Cardiac muscle cell (in vitro differentiated cells and primary cell): ENCODE measurements around the gene CDKL4. TPM values are rescaled to one million over a fixed set of nuclear protein-coding genes. Genes with fewer than 3 reads are reported as not detected.
"Not testable (repeated sequence)": the region's sequence is repeated elsewhere in the genome, so short reads cannot be mapped to it uniquely, and the experiment has no call there.

Experiments
- DNase-seq, 2 donors: peaks; one replicate each; pipeline versions ENCODE4 v3.0.0 to v3.0.0-alpha.2; 2010 to 2017; ENCODE audit warnings: low read depth in 1 of 2, low spot score in 1 of 2
- H3K27ac ChIP-seq: fragments of 200-600 bp; sonication (generic); 2 replicates; pipeline ENCODE4 v1.5.1; 2016
- H3K27me3 ChIP-seq: fragments of 200-600 bp; sonication (generic); 2 replicates; pipeline ENCODE4 v1.6.0; 2016; ENCODE audit warnings: control low read depth
- H3K36me3 ChIP-seq: fragments of 200-600 bp; sonication (generic); 2 replicates; pipeline ENCODE4 v1.5.1; 2016; ENCODE audit warnings: control low read depth
- H3K4me1 ChIP-seq: fragments of 200-600 bp; sonication (generic); 2 replicates; pipeline ENCODE4 v1.8.1; 2017; ENCODE audit warnings: low read depth, mild to moderate bottlenecking, mixed run types
- H3K4me3 ChIP-seq: fragments of 200-600 bp; sonication (generic); 2 replicates; pipeline ENCODE4 v1.5.1; 2016; ENCODE audit warnings: mild to moderate bottlenecking
- H3K9me3 ChIP-seq: fragments of 200-600 bp; sonication (generic); 2 replicates; pipeline ENCODE4 v1.5.1; 2017; ENCODE audit warnings: low read depth, mild to moderate bottlenecking, control low read depth
- polyA plus RNA-seq: library from polyadenylated mRNA; unstranded; fragments of >200 nt; fragmentation: Nextera tagmentation; extraction: Ambion mirVana; gene quantifications from 2 replicates; pipeline ENCODE4 v1.2.1, GENCODE V29; 2016
- total RNA-seq: library from RNA; depleted of rRNA; stranded (reverse); fragments of >200 nt; gene quantifications from 2 replicates; pipeline ENCODE4 v1.2.3, GENCODE V29; 2016
- TF ChIP-seq, protein P1 (sequence below): IDR thresholded peaks from 2 replicates; pipeline ENCODE4 v1.5.1; 2012; ENCODE audit warnings: low read depth, mild to moderate bottlenecking, low read length

Gene CDKL4
- total and polyA plus RNA-seq, 2 experiments from 2014 or later: 0.66 TPM; not detected in 1

DNA sequence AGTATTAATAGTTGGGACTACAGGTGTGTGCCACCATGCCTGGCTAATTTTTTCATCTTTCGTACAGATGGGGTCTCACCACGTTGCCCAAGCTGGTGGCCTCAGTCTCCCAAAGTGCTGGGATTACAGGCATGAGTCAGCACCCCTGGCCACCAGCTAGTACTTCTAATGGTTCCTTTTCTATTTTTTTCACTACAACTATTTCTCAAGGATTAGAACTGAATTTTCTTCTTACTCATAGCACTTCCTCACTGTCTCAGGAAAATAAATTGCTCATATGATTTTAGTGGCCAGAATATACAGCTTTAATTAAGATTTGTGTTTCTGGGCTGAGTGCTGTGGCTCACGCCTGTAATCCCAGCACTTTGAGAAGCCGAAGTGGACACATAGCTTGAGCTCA, 79.7 kb downstream of the CDKL4 start:
- TF ChIP-seq, protein P1, sequence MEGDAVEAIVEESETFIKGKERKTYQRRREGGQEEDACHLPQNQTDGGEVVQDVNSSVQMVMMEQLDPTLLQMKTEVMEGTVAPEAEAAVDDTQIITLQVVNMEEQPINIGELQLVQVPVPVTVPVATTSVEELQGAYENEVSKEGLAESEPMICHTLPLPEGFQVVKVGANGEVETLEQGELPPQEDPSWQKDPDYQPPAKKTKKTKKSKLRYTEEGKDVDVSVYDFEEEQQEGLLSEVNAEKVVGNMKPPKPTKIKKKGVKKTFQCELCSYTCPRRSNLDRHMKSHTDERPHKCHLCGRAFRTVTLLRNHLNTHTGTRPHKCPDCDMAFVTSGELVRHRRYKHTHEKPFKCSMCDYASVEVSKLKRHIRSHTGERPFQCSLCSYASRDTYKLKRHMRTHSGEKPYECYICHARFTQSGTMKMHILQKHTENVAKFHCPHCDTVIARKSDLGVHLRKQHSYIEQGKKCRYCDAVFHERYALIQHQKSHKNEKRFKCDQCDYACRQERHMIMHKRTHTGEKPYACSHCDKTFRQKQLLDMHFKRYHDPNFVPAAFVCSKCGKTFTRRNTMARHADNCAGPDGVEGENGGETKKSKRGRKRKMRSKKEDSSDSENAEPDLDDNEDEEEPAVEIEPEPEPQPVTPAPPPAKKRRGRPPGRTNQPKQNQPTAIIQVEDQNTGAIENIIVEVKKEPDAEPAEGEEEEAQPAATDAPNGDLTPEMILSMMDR: no peak
- Histone ChIP-seq H3K9me3 (no peaks in the 10 kb centered on the region), H3K36me3 (no peaks in the 10 kb centered on the region), H3K27ac (no peak overlapping the region), H3K4me3 (no peak overlapping the region), H3K4me1 (peaks cover 8% of the 10 kb centered on the region), H3K27me3 (no peaks in the 10 kb centered on the region)
- DNase-seq: peak in 1 of 2 donors; percentile 14

DNA sequence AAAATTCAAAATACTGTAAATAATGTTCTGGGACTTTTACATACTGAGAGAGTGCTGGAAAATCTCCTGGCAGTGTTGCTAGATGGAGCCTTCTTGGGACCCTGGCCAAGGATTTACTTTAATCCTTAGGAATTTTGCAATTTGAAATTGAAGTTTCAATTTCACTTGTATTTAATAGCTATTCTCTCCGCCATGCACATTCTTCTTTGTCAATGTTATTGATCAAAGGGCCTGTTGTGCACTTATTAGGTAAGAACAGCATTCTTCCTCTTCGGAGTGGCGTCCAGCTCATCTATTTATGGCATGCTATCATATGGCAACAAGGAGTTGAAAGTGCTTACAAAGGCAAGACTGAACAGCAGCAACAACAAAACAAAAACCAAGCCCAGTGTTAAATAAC, 82.8 kb downstream of the CDKL4 start:
- TF ChIP-seq, protein P1: no peak
- DNase-seq: peak; percentile 32 to 38
- Histone ChIP-seq H3K27ac (peak overlapping the region; percentile 63), H3K36me3 (no peaks in the 10 kb centered on the region), H3K4me1 (peaks cover 8% of the 10 kb centered on the region), H3K9me3 (no peaks in the 10 kb centered on the region), H3K27me3 (no peaks in the 10 kb centered on the region), H3K4me3 (no peak overlapping the region)

DNA sequence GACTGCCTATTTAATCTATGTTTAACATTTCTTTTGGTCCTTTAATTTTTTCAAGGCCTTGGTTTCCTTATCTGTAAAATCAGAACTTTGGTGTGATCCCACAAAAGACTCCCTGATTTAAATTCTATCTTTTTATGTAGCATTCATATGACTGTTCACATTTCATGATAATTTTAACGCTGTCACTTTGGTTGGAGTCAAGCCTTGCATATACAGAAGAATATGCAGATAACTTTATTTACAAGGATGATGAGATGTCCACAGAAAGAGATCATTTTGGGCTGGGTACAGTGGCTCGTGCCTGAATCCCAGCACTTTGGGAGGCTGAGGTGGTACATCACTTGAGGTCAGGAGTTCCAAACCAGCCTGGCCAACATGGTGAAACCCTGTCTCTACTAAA, 84.5 kb downstream of the CDKL4 start:
- TF ChIP-seq, protein P1: no peak

DNA sequence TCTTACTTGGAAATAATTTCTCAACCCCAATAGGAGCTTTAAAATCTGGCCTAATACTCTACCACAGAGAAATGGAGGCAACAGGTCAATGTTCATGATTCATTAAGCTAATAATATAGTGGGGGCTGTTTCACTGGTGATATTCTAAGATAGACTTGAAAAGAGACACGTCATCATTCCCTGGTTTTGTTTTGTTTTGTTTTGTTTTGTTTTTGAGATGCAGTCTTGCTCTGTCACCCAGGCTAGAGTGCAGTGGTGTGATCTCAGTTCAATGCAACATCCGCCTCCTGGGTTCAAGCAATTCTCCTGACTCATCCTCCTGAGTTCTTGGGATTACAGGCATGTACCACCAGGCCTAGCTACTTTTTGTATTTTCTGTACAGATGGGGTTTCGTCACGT, 85.4 kb downstream of the CDKL4 start:
- no peaks in the 10 kb centered on the region for H3K9me3 ChIP-seq
- H3K36me3 ChIP-seq: no peaks in the 10 kb centered on the region
- DNase-seq: peak in 1 of 2 donors; percentile 21
- TF ChIP-seq, protein P1: no peak
- H3K27ac ChIP-seq: no peak overlapping the region
- H3K27me3 ChIP-seq: no peaks in the 10 kb centered on the region
- H3K4me1 ChIP-seq: peaks cover 8% of the 10 kb centered on the region
- H3K4me3 ChIP-seq: no peak overlapping the region

More for the DNA sequence above, 84.5 kb downstream of the CDKL4 start:
- Histone ChIP-seq H3K4me3 (no peak overlapping the region), H3K36me3 (no peaks in the 10 kb centered on the region), H3K4me1 (peaks cover 8% of the 10 kb centered on the region), H3K27me3 (no peaks in the 10 kb centered on the region), H3K27ac (no peak overlapping the region), H3K9me3 (no peaks in the 10 kb centered on the region)
- no peak for DNase-seq

DNA sequence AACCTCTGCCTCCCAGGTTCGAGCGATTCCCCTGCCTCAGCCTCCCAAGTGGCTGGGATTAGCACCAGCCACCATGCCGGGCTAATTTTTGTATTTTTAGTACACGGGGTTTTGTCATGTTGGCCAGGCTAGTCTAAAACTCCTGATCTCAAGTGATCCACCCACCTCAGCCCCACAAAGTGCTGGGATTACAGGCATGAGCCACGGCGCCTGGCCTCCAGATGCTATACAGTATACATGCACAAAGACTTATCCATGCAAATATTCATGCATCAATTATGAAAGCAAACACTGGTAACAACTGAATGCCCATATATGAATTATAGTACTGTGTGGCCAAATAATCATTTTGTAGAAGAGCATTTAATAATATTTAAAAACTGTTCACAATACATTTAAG, 86.9 kb downstream of the CDKL4 start:
- DNase-seq: no peak
- H3K27ac ChIP-seq: no peak overlapping the region
- H3K4me1 ChIP-seq: peaks cover 8% of the 10 kb centered on the region
- H3K9me3 ChIP-seq: no peaks in the 10 kb centered on the region
- no peak overlapping the region for H3K4me3 ChIP-seq
- TF ChIP-seq, protein P1: no peak
- H3K36me3 ChIP-seq: no peaks in the 10 kb centered on the region
- no peaks in the 10 kb centered on the region for H3K27me3 ChIP-seq

DNA sequence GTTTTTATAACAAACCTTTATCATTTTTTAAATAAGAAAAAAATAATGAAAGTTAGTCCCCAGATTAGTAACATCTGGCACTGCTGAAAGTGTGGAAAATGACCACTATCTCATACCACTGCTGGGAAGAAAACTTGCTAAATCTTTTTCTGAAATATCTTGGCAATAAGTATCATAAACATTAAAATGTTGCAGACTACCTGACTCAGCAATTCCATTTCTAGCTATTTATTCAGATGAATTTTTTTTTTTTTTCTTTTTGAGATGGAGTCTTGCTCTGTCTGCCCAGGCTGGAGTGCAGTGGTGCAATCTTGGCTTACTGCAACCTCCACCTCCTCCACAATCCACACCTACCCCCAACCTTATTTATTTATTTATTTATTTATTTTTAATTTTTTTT, 87.7 kb downstream of the CDKL4 start:
- no peaks in the 10 kb centered on the region for H3K27me3 ChIP-seq
- no peak overlapping the region for H3K4me3 ChIP-seq
- DNase-seq: peak in 1 of 2 donors; percentile 82
- H3K36me3 ChIP-seq: no peaks in the 10 kb centered on the region
- H3K27ac ChIP-seq: no peak overlapping the region
- TF ChIP-seq, protein P1: no peak
- H3K9me3 ChIP-seq: no peaks in the 10 kb centered on the region
- peaks cover 5% of the 10 kb centered on the region for H3K4me1 ChIP-seq

DNA sequence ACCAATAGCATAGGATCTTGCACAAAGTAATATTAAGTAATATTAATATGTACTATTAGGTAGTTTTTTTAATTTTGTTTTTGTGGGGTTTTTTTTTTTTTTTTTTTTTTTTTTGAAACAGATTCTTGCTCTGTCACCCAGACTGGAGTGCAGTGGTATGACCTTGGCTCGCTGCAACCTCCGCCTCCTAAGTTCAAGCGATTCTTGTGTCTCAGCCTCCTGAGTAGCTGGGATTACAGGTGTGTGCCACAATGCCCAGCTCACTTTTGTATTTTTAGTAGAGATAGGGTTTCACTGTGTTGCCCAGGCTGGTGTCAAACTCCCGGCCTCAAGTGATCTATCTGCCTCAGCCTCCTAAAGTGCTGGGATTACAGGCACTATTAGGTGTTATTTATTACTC, 88.2 kb downstream of the CDKL4 start:
- not testable (repeated sequence) for H3K4me3 ChIP-seq, DNase-seq, H3K36me3 ChIP-seq, H3K4me1 ChIP-seq, H3K9me3 ChIP-seq, H3K27ac ChIP-seq, H3K27me3 ChIP-seq
